Epithelial cell of proximal tubule (primary cell): ENCODE data around the gene RHOJ. TPM values are rescaled to one million over a fixed set of nuclear protein-coding genes. Genes with fewer than 3 reads are reported as not detected.
"Not testable (repeated sequence)": the region's sequence is repeated elsewhere in the genome, so short reads cannot be mapped to it uniquely, and the experiment has no call there.

ENCODE experiments used
- DNase-seq: peaks from one replicate; pipeline ENCODE4 v3.0.0-alpha.2; 2011; ENCODE audit warnings: low read depth
- H3K4me3 ChIP-seq: 2 replicates; pipeline ENCODE4 v1.5.1; 2011; ENCODE audit warnings: low read depth, mild to moderate bottlenecking, low read length
- CTCF ChIP-seq: conservative IDR thresholded peaks from 2 replicates; pipeline ENCODE4 v1.5.1; 2012; ENCODE audit warnings: low read depth, mild to moderate bottlenecking, low read length
- total RNA-seq: library from RNA; depleted of rRNA; stranded (reverse); fragments of >200 nt; gene quantifications from 2 replicates; pipeline ENCODE4 v1.2.3, GENCODE V29; 2015

Gene RHOJ
- total RNA-seq, 1 donor from 2014 or later = 0.23 TPM

- no peak overlapping the region for H3K4me3 ChIP-seq
- TF ChIP-seq CTCF = no peak
- no peak for DNase-seq
Observed at GRCh38 chr14:63273129-63273528, 68.9 kb downstream of the RHOJ start.

DNA sequence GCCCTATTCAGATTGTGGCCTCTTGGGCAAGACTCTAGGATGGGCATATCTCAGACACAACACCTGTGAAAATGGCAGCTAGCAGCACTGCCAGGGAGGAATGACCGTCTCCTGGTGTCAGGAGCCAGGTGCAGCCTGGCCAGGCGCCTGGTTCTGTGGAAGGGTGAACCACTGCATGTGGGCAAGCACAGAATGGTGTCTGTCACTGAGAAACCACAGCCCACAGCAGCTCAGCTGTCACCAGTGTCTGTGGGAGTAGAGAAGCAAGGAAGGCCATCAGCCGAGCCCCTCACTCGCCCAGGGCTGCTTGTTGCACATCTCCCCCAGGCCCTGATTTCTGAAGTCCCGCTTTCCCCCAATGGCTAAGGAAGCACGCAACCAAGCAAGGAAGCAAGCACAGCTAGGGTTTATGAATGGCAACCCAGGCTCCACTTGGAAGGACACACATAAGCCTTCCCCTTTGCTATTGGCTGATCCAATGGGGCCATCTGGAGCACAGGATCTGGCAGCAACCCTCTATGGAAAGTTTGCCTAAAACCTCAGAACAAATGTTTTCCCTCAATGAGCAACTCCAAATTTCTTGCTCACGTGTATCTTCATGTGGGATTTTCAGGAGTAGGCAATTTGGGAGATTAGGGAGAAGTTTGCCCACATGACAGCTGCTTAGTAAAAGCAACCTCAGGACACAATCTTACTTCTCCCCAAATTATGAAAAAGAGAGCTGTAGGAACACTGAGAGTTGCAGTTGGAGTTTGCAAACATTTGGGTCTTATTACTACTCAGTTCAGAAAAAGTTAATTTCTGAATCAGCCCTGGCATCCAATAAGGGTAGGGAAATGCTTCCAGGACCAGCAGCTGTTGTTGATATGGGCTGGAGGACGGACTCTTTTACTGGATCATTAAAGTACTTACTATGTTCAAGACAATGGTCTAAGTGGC is 69.7 kb downstream of the RHOJ start:
- no peak overlapping the region for H3K4me3 ChIP-seq
- no peak for DNase-seq
- no peak for TF ChIP-seq CTCF

DNA sequence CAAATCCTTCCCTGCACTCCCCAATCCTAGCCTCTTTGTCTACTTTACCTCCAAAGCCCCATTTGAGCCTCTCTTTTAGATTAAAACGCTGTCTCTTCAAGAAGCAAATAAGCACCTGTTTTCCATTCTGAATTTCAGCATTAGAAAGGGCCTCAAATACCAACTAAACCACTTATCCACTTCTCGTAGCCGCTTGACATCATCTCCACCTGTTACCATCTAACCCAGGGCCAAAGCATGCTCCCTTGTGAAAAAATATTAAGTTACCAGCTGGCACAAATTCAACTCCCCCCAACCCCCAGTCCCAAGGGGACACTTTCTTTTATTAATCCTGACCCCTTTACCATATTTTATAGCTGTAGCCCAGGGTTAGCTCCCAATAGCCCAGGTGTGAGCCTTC is 71.4 kb downstream of the RHOJ start:
- TF ChIP-seq CTCF = no peak
- no peak for DNase-seq
- H3K4me3 ChIP-seq = no peak overlapping the region

- DNase-seq = no peak
Observed at GRCh38 chr14:63276016-63276415, 71.8 kb downstream of the RHOJ start.

GRCh38 chr14:63276492-63277342 is 72.5 kb downstream of the RHOJ start:
- peak; percentile 81 for TF ChIP-seq CTCF
- H3K4me3 ChIP-seq = no peak overlapping the region
- peak; percentile 13 for DNase-seq

More at GRCh38 chr14:63276016-63276415, 71.8 kb downstream of the RHOJ start:
- no peak overlapping the region for H3K4me3 ChIP-seq
- TF ChIP-seq CTCF = no peak

DNA sequence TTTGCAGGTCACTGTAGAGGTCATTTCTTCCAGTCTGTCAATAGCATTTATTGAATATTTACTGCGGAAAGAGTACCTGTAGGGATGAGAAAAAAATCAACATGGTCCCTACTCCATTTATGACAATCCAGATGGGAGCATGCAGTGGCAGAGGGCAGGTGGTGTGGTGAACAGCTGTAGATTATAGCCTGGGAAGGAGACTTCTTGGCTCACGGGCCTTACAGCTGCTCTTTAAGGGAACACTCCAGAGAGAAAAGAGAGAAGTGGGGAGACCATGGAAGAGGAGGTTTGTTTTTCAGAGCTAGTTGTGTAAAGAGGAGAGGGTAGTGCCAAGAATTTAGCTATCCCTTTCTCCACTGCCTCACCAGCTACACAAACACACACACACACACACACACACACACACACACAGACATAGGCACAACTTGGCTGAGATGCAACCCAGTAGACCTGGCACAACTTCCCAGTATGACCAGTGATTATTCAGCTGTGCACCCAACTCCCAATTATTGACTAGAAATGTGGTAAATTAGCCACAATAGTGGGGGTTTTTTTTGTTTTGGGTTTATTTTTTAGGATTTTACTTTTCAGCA is 73.4 kb downstream of the RHOJ start:
- no peak for TF ChIP-seq CTCF
- no peak overlapping the region for H3K4me3 ChIP-seq
- no peak for DNase-seq

DNA sequence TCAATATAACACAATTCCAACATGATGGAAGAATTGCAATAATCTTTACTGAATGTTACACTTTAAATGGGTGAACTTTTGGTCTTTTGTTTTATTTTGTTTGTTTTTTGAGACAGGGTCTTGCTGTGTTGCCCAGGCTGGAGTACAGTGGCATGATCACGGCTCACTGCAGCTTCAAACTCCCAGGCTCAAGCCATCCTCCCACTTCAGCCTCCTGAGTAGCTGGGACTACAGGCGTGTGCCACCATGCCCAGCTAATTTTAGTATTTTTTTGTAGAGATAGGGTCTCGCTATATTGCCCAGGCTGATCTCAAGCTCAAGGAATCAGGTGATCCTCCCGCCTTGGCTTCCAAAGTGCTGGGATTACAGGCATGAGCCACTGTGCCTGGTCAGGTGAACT is 75.7 kb downstream of the RHOJ start:
- H3K4me3 ChIP-seq, DNase-seq: not testable (repeated sequence)
